Left renal cortex interstitium (tissue), 4 donors: ENCODE data around the gene NALCN. TPM values are rescaled to one million over a fixed set of nuclear protein-coding genes. Genes with fewer than 3 reads are reported as not detected.
A peak's percentile ranks its signal among the peaks of the same experiment; 100 is the strongest.

Source experiments
- DNase-seq, 4 donors: peaks; one replicate each; pipeline ENCODE4 v3.0.0-alpha.2; 2013; ENCODE audit warnings: low read depth in 4 of 4, low spot score in 2 of 4, missing footprints in 1 of 4
- polyA plus RNA-seq, 4 donors: library from polyadenylated mRNA; unstranded; fragments of 120-200 nt; gene quantifications; one replicate each; pipeline ENCODE4 v1.2.1, GENCODE V29; 2013; ENCODE audit not compliant: insufficient read length in 4 of 4

Gene NALCN
- polyA plus RNA-seq, 4 donors = 0.64 to 2.0 (median 1.2) TPM

DNA sequence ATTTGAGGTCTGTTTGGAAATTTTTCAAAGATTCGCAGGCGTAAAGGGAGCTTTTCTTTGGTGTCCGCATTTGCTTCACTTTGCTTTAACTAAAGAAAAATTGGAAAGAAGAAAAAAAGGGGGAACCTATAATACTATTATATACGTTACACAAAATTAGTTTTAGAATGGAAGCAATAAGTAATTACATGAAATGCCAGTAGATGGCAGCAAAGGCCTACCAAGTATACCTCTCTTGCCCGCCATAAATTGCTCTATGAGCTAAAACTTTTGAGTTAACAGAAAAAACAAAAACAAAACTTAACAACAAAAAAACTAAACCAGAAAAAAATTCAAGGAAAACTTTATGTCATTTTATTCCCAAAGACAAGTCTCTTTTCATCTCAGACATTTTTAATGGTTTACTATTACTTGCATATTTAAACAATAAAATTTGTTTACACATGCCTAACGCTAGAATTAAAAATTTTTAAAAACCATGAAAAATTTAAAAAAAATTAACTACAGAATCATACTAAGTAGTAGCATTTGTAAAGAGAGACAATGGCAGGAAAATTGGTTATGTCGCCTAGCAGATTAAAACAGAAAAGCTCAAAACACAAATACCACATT is 271.4 kb downstream of the NALCN start:
- no peak for DNase-seq

GRCh38 chr13:101140936-101141335 is 275.4 kb downstream of the NALCN start:
- no peak for DNase-seq

DNA sequence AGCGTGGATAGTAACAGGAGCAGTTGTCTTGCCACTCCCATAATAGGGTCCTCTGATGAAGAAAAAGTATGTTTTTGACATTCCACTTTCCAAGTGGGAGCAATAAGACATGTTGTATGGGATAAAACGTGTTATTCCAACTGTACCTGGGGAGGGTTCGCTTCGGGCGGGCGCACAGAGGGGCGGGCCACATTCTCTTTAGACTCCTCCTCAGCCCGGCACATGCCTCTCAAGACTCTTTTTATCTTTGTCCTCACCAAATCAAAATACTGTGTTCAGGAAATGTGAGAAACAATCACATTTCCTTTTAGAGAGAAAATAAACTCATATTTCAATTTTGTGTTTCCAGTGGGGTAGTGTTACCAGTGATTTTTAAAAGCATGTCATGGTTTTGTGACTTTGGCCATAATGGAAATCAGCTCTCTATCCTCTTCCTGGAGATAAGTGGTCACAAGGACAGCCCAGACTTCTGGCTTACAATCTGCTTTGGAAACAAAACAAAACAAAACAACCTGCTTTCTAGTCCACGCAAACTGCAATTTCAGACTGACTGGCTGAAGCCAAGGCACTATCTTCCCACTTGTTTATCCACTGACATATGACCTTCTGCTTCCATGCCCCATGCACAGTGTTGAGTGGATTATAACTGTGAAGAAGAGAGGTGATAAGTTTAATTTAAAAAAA is 276.1 kb downstream of the NALCN start:
- DNase-seq = no peak

- DNase-seq = no peak
Measured at GRCh38 chr13:101139081-101139480, 277.2 kb downstream of the NALCN start.

- peak in 3 of 4 donors; percentile 23 to 49 (median 28) for DNase-seq
Measured at GRCh38 chr13:101127741-101128353, 288.5 kb downstream of the NALCN start.

DNA sequence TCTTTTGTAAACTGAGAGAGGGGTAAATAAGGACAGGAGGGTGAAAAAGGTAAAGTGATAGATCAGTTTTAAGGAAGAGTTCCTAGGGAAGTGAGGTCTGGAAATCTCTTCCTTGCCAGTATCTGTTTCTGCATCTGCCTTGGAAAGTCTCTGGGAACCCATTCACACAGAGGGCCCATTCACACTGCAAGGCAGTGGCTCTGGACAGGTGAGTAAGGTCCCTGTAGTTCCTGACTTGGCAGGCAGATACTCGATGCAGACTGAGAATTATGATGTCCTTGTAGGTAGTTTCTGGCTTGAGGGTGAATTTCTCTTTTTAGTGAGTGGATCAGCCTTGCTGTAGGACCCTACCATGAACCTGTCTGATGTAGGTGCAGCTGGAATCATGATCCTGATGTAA is 293.3 kb downstream of the NALCN start:
- no peak for DNase-seq

- no peak for DNase-seq
Measured at GRCh38 chr13:101121608-101122007, 294.7 kb downstream of the NALCN start.

GRCh38 chr13:101120007-101120406 is 296.3 kb downstream of the NALCN start:
- no peak for DNase-seq

- no peak for DNase-seq
Measured at GRCh38 chr13:101116826-101117225, 299.5 kb downstream of the NALCN start.

DNA sequence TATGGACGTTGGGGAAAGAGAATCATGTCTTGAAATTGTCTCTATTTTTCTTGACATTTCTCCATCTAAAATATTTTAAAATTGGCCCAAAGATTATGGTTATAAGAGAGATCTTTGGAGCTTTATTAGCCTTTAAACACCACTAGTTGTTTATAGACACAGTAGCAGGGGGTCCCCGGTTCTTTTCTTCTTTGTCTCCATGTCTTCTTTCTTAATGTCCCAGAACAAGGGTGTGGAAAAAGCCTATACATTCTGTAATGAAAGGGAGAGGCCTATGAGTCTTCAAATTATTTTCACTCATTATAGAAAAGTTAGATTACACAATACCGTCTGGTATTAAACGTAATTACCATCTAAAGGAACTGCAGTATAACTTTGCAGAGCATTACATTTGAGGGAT is 300.0 kb downstream of the NALCN start:
- no peak for DNase-seq

GRCh38 chr13:101115762-101116171 is 300.5 kb downstream of the NALCN start:
- DNase-seq = no peak

- no peak for DNase-seq
Measured at GRCh38 chr13:101111894-101112293, 304.4 kb downstream of the NALCN start.

DNA sequence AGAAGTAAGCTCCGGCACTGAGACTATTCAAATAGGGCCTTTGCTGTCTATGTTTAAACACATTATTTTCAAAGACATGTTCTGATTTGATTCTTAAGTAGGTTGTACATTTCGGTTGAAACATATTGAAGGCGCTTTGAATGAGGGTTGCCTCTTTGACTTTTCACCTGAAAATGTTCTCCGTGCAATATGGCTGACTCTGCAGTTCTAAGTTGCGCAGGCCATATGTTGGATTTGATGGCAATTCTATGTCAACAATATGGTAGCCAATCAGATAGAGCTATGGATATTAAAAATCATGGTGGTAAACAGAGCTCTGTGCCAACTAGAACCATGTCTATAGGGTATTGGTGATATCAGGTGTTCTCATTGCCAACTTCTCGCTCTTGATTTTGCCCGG is 307.3 kb downstream of the NALCN start:
- no peak for DNase-seq

- no peak for DNase-seq
Measured at GRCh38 chr13:101098873-101099272, 317.4 kb downstream of the NALCN start.

DNA sequence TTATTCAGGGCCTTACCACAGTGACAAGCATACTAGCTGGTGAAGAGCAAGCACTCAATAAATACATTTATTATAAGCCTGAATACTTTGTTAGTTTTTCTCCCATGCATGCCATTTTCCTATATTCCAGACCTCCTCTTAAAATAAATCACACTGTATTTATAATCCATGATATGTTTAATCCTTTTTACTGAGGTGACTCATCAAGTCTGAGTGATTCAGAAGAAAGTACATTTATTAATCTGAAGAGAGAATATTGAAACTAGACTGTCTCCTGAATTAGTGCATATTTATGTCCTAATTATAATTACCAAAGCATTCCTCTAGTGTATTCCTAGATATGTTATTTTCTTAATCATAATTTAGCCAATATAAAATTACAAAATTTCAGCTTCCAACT is 323.3 kb downstream of the NALCN start:
- no peak for DNase-seq

GRCh38 chr13:101090287-101090686 is 326.0 kb downstream of the NALCN start:
- DNase-seq = no peak

- DNase-seq = no peak
Measured at GRCh38 chr13:101085551-101085950, 330.8 kb downstream of the NALCN start.

DNA sequence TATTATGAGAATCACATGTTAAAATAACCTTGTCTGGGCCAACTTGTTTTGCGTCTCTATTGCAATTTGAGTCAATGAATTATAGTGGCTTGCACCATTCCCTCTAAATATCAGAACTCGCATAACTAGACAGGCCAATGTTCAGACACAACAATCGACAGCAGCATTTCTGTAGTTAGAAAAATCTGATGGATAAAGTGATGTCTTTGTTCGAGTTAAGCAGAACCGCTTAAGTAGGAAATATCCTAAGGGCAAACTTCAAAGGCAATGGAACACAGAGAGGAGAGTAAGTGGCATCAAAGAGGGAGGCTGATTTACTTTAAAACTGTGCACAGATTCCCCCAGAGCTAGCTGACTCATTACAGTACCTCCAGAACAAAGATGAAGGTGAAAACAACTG is 333.9 kb downstream of the NALCN start:
- no peak for DNase-seq

DNA sequence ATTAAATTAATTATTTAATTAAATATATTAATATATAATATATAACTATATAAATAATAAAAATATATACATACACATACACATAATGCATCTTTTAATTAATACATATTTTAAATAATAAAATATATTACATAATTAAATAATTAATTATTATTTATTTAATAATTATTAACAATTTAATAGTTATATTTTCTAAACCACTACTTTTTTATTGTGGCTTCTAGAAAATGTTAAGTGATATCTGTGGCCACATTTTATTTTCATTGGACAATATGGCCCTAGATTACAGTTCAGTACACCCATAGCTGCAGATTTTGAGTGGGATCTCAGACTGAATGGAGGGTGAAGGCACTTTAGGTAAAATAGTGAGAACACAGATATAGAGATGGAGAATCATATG is 335.7 kb downstream of the NALCN start:
- DNase-seq = no peak

DNA sequence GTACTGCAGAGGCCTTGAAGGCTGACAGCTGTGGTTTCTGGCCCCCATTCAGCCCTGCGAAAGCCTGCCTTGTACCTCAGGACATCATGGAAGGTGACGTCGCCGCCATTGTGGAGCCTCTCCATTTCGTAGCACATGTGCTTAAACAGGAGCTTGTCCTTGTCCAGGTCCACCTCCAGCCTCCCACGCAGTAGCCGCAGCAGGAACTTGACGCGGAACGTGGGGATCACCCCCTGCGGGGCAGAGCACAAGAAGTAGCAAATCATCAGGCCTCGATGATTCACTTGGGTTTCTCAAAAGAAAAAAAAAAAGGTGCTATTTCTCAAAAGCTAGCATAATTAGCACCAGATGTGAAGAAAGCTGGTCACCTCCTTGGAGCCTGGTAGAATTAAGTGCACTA is 351.0 kb downstream of the NALCN start:
- DNase-seq = no peak

- DNase-seq = peak; percentile 9 to 18 (median 13)
Measured at GRCh38 chr13:101059793-101060192, 356.5 kb downstream of the NALCN start.

DNA sequence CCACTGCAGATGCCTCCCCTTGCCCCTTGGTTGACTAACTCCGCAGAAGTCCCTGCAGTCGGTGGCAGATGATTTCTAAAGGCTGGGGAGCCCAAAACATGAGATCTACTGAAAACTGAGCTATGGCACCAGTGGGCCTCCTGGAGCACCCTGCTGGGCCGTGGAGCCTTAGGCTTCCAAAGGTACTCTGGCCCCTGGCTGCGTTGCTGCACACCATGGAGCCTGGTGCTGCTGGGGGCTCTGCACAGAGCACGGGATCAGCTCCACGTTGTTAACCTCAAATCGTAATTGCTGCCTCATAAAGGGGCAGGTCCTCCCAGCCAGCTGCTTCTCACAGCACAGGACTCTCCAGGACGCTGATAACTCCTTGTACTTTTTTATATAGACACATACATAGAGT is 357.5 kb downstream of the NALCN start:
- DNase-seq = no peak
